Measurements from ENCODE around the gene PITPNC1.

GRCh38 chr17:67431249-67432015 lies 54.4 kb downstream of the PITPNC1 start:
- TF ChIP-seq EZH2 (IDR thresholded peaks at IDR 0.05; ENCODE audit: low read length, unreplicated experiment) (no peak), CTCF (conservative IDR thresholded peaks at IDR 0.05; ENCODE audit: low read depth, low read length) (no peak)

All from PC-3 (cell line).